ENCODE results near the gene CTNND2.
A peak's percentile ranks its signal among the peaks of the same experiment; 100 is the strongest.

Gene CTNND2, protein sequence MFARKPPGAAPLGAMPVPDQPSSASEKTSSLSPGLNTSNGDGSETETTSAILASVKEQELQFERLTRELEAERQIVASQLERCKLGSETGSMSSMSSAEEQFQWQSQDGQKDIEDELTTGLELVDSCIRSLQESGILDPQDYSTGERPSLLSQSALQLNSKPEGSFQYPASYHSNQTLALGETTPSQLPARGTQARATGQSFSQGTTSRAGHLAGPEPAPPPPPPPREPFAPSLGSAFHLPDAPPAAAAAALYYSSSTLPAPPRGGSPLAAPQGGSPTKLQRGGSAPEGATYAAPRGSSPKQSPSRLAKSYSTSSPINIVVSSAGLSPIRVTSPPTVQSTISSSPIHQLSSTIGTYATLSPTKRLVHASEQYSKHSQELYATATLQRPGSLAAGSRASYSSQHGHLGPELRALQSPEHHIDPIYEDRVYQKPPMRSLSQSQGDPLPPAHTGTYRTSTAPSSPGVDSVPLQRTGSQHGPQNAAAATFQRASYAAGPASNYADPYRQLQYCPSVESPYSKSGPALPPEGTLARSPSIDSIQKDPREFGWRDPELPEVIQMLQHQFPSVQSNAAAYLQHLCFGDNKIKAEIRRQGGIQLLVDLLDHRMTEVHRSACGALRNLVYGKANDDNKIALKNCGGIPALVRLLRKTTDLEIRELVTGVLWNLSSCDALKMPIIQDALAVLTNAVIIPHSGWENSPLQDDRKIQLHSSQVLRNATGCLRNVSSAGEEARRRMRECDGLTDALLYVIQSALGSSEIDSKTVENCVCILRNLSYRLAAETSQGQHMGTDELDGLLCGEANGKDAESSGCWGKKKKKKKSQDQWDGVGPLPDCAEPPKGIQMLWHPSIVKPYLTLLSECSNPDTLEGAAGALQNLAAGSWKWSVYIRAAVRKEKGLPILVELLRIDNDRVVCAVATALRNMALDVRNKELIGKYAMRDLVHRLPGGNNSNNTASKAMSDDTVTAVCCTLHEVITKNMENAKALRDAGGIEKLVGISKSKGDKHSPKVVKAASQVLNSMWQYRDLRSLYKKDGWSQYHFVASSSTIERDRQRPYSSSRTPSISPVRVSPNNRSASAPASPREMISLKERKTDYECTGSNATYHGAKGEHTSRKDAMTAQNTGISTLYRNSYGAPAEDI (N-terminal part only)

DNA sequence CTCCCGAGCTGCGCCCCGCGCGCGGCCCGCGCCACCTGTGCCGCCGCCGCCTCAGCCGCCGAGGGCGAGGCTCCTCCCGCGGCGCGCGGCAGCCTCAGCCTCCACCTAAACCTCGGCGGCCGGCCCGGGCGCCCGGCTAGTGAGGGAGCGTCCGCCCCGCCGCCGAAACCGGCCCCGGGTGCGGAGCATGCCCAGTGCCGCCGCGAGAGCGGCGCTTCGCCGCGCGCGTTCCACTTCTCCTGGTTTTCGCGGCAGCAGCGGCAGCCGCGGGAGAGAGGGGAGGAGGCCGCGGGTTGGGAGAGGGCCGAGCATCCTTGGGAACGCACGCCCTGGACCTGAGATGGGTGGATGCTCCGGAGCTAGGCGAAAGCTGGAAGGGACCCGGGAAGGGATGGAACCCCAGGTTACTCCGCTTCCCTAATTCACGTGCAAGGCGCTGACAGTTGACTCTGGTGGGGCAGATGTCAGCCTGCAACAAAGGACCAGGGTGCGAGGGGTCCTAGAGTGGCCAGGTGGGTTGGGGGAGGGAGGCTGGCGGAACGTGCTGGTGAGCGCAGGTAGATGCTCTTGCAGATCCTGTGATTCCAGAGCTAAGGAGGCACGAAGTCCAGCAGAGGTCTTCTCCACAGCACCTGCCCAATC, at the start of gene CTNND2:
CTNND2 (minus strand) TSS at position 182 of the 642 bp plus-strand sequence. CDS start 593 bp downstream, outside the sequence.
- peak; percentile 93 for DNase-seq

DNA sequence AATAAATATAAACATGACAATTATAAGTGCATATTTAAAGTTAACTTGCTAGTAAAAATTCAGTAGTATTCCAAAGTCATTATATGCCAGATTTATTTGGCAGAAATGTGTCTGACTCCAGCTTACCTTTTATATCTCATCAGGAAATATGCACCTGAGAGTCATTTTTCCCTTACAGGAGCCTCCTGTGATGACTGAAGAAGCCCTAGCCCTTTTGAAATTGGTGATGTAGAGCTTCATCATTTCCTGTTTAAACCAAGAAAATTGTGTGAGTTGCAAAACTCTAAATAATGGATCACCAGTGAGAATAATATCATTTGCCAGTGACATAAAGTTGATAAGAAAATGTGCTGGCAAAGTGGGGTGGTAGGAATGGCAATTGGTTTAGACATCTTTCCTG, 42.1 kb upstream of the CTNND2 start:
- no peak for DNase-seq

DNA sequence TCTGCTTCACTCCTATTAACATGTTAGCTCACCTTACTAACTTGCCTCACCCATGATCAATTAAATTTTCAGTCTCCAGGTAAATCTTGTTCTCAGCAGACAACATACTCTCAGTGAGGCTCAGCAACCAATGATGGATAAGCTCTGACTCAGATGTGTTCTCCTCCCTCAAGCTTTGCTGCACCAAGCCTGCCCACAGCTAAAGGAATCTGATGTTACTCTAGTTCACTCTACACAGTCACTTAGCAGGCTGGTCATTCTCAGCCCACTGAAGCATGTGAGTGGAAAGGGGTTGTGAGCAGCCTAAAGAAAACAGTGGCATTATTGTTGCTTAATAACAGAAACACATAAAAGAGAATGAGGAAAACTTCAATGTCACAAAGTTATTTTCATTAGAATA, 37.3 kb upstream of the CTNND2 start:
- DNase-seq = no peak

DNA sequence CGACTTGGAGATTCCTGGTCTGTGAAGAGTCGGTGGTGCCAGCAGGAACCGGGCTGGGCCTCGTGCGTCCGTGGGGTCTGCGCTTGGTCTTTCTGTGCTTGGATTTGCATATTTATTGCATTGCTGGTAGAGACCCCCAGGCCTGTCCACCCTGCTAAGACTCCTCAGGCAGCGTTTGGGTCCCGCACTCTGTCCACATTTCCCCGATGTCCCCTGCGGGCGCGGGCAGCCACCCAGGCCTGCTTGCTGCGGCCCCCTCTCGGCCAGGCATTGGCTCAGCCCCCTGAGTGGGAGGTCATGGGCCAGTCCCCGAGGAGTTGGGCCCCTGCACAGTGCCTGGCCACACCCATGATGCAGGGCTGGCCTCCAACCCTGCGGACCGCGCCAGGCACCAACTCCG, 27.4 kb upstream of the CTNND2 start:
- no peak for DNase-seq

DNA sequence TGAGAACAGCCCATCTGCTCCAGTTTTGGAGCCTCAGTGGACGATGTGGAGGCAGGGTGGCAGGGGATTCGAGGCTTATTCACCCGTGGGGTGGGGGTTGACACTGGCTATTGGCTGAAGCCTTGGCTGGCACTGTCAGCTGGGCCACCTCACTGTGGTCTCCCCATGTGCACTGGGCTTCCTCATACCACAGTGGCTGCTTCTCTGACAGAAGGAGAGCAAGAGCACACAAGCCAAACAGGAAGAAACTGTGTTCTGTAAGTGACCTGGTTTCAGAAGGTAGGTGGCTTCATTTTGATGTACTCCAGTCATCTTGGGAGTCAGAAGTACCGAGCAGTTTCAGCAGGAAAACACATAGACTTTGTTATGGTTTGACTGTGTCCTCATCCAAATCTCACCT, 24.7 kb upstream of the CTNND2 start:
- no peak for DNase-seq

DNA sequence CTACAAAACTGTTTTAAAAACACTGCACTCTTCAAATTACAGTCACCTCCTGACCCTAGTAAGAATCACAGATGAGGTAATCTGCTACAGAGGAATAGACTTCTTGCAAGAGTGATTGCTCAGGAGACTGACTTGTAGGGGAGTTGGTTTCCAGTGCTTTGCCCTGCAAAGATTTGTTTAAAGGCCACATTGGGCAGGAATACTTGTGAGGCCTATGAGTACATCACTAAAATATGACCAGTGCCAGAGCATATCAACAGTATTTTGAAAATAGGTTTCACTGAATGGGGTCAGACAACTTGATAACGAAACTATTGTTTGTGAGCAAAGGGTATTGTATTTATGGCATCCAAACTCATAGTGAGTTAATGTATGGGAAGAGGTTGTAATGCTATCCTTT, 21.5 kb upstream of the CTNND2 start:
- no peak for DNase-seq

DNA sequence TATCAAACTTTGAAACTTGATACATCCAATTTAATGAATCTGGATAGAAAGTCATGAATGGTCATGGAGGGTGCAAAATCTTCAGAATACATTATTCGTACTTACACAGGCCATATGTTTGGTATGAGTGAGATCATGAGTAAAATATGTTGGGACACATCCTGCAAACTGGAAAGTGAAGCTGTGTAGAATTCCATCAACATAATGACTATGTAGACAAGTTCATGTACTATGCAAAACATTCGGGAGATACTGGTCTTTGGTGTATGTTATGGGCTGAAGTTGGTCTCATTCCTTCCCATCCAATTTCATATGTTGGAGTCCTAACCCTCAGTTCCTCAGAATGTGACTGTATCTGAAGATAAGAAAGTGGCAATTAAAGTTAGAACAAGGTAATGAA, 18.1 kb upstream of the CTNND2 start:
- DNase-seq = no peak

DNA sequence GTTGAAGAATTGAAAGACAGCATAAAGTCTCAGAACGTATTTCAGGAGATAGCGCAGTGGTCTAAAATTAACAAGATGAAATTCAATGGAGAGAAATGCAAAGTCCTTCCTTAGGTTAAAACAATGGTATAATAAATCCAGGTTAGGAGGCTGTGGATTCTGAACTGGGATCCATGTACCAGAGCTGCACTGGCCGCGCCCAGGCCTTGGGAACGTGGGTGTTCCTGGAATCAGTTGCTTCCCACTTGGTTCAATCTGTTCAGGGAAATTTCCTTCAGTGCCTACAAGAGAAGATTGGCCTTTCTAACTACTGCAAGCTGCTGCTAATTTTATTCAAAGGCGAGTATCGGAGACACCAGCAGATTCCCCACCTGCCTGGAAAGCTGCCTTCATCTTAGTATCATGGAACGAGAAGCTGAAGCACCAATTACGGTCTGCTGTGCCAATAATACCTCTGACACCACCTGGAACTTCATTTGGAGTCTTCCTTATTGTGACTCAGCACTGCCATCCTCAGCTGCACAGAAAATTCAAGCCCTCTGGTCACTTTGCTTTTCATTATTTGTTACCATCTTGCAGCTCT, 14.3 kb upstream of the CTNND2 start:
- DNase-seq = peak; percentile 23

DNA sequence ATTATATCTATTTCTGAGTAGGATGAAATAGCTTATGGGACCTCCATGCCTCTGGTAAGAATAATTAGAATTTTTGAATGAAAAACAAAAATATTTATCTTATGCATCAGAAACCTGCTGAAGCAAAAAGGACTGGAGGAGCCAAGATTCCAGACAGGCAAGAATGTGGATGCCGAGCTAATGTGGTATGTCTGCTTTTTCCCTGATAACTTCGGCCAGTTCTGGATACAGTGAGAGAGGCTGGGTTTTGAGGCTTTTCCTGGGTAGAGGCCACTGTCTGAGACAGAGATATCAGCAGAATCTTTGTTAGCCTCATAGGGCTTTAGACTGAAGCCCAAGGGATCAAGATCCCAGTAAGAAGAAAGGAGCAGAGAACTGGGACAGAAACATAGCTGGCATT, 5.2 kb upstream of the CTNND2 start:
- no peak for DNase-seq

DNA sequence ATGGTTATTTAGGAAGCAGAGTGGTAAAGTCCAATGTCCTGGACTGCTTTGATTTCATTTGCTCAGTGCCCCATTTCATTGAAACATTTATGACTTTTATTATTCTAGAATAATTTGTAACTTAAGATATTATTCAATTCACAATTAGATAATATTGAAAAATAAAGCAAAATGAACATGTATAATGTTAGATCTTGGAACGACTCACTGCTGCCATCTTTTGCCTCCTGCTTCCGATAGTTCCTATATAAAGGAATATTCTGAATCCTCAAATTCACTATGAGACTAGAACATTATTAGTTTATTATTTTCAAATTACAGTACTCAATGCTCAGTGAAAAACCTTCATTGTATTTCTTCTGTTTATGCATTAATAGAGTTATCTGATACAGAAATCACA, 2.3 kb upstream of the CTNND2 start:
- DNase-seq = no peak

DNA sequence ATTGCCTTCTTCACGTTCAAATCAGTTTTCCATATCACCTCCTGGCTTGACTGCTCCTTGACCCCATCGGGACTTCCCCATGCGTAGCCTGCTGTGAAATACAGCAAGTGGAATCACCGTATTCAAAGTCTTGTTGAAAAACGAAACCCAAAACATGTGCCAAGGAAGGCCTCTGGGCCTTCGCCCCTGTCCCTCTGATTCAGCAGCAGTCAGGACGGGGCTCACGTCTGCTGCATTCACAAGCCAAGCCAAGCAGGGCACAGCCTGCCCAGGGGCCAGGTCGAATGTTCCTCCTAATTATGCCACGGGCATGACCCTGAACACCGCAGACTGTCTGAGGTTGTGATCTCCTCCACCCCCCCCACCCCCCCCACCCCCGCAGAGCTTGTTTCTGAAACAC, 960 bp upstream of the CTNND2 start:
- no peak for DNase-seq

DNA sequence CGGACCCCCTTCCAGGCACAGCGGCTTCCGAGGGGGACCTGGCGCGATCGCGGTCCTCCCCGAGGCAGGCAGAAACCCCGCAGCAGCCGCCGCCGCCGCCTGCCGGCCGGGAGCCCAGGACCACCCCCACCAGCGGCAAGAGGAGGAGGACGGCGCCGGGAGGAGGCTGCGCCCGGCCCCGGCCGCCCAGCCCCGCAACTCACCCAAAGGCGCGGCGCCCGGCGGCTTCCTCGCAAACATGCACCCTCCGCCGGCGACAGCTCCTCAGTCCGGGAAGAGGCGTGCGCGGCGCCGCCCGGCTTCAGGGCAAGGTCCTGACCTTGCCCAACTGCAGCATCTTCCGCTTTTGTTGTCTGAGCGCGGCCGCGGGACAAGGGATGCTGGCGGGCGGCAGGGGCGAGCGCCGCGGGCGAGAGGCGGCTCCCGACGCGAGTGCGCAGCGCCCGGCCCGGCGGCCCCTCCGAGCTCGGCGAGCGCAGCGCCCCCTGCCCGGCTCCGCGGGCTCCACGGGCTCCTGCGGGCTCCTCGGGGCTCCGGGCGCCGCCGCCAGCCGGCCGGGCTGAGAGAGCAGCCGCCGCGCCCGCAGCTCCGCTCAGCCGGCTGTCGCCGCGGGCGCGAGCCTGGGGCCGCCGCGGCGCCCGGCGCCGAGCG, 507 bp downstream of the CTNND2 start:
- peak; percentile 91 for DNase-seq

DNA sequence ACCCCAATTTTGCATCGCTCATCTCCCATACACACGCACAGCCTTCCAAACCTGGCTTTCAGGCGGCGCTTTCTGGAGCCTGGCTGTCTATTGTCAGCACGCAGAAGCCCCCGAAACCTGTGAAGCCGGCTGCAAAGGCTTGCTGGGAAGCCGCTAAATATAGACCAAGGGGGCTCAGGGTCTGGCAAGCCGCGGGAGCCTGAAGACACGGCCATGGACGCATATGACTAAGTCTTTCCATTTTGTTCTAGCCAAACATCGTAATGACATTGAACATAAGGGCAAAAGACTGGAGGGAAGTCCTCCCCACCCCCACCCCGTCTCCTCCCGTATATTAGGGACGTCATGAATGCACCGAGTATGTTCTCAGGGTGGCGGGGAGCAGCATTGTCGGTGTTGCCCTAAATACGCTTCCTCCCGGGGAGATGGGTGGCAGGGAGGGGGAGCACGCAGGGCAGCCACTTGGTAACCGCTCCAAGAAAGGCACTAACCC, 1.1 kb downstream of the CTNND2 start:
- DNase-seq = peak; percentile 59

DNA sequence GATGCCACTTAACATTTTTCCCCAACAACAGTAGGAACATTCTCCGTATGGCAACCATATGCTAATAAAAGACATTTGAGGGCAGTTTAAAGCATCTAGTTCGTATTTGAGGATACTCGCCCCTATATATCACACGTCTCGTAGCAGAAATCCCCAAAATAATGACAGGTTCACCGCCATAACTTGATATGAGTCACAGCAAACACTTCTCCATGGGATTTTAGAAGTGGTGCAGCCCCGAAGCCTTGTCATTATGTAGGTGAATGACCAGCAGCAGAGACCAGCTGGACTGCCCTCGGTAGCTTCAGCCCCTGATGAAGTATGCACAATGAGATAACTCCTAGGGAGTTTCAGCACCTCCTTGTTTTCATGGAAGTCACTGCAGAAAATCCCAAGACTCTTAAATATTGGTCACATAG, 2.0 kb downstream of the CTNND2 start:
- no peak for DNase-seq

DNA sequence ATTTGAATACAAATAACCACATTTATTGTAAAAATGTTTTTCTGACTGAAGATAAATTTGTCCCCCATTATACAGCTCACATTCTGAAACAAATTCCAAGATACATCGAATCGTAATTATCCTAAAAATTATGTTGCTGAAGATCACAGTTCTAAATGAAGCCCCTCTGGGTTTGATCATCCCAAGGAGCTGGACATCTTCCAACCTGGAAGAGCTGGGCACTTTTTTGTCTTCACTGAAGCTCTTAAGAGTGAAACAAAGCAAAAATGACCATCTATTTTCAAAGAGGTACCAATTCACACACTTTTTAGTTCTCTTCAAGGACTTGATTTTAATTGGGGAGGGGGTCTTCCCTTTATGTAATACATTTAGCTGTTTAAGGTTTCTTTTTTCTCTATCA, 5.5 kb downstream of the CTNND2 start:
- DNase-seq = no peak

DNA sequence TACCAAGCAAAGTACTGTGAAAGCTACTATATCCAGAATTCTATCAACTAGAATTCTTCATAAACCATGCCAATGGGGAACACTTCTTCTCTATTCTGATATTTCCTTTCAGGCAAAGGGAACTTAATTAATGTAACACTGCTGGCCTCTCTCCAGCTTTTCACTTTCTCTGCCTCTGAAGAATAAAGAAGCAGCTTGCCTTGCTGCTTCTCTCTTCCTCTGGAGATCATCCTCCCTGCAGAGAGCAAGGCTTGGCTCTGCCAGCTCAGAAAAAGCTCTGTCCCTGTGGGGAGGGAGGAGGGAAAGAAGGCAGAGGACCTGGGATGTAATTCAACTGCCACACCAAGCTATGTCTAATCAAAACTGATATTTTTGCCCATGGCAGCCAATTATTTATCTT, 6.5 kb downstream of the CTNND2 start:
- DNase-seq = no peak

DNA sequence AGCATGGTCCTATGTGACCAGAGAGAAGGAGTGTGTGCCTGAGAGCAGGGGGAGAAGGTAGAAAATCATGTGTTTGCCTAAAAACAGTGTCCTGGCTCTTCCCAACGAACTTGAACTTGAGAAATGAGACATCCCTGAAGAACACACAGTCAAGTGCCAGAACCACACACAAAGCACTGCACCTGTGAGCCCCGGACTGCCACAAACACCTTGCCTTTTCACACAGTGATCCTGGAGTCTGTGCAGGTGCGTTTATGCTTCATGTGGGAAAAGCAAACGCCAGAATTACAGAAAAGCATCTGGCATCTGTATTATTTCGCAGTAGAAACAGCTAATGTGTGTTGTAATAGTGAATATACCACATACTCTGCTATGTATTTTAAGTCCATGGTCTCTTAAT, 9.3 kb downstream of the CTNND2 start:
- peak; percentile 19 for DNase-seq

DNA sequence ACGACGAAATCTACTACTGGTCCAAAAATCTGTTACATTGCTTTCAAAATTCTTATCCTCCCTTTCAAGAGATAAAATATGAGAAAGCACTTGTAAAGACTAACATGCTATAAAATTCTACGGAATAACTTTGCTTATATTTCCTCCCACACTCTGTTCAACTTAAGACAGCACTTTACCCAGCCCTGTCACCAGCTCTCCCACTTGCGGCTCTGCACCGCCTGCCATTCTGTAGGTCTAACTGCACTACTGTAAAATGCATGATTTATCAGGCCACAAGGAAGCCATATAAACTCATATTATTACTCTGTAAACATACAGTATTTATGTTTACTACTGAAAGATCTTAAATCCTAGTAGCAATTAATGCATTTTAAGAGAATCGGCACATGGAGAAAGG, 11.4 kb downstream of the CTNND2 start:
- DNase-seq = no peak

DNA sequence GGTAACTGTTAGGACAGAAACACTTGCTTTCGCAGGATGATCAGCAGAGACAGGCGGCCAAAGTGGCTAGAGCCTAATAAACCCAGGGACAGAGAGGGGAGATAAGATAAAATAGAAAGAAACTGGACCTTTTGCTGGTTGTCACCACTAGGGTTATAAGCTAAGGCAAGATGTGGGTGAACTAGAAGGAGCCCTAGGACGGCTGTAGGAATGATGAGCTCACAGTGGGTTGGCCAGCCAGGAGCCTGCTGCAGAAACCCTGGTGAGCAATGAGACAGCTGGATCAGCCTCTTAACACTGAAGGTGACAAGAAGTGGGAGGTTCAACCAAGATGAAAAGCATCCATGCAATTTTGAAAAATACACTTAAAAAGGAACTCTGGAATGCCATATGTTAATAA, 13.5 kb downstream of the CTNND2 start:
- DNase-seq = no peak

DNA sequence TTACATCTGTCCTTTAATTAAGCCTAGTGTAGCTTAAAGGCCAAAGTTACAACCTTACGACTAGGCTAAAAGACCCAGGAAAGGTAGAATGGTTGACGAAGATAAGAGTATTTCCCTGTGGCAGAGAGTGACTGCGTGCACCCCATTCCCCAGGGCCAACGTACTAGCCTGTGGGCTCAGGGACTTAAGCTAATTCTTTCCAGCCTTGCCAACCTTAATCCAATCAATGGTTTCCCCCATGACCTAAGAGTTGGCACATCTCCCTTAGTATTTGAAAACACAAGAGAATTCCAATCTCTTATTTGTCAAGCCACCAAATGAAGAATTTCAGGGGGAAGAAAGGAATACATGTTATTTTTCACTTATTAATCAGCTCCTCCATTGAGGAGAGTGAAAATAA, 16.0 kb downstream of the CTNND2 start:
- no peak for DNase-seq

DNA sequence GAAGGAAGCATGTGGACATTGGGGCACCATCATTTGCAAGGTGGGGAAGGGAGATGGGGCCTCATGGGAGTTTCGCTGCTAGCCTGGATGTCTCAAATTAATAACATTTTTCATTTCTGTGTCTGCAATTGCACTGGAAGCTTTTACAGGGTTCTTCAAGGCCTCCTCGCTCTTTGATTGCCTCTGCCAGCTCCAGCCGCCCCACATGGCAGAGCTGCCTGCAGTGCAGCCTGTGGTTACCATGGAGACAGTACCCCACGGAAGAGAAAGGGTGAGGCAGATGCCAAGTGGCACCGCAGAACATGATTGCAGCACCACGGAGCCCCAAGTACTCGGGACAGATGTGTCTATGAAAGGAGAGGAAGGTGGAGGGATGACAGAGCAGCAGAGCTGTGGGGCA, 25.4 kb downstream of the CTNND2 start:
- DNase-seq = peak; percentile 16

DNA sequence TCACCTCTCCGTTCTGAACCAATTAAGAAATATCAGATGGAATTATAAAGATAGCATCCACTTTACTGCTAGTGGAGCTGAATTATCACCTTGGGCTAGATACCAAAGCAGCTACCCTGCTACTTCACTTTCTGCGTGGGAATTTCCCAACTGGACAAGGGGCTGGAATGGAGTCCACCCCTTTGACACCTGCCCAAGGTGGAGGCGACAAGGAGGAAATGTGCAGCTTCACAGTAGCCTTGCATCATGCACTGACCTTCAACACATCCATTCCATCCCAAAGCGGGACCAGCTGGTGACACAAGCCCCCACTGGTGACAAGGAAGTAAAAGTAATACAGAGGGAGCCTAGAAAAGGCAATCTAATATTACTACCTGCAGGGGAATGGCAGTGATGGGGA, 30.7 kb downstream of the CTNND2 start:
- no peak for DNase-seq

All from DMS53 (cell line).